Measurements from ENCODE around the gene TEKTIP1.
"Not testable (repeated sequence)": the region's sequence is repeated elsewhere in the genome, so short reads cannot be mapped to it uniquely, and the experiment has no call there.

TEKTIP1 gene

DNA sequence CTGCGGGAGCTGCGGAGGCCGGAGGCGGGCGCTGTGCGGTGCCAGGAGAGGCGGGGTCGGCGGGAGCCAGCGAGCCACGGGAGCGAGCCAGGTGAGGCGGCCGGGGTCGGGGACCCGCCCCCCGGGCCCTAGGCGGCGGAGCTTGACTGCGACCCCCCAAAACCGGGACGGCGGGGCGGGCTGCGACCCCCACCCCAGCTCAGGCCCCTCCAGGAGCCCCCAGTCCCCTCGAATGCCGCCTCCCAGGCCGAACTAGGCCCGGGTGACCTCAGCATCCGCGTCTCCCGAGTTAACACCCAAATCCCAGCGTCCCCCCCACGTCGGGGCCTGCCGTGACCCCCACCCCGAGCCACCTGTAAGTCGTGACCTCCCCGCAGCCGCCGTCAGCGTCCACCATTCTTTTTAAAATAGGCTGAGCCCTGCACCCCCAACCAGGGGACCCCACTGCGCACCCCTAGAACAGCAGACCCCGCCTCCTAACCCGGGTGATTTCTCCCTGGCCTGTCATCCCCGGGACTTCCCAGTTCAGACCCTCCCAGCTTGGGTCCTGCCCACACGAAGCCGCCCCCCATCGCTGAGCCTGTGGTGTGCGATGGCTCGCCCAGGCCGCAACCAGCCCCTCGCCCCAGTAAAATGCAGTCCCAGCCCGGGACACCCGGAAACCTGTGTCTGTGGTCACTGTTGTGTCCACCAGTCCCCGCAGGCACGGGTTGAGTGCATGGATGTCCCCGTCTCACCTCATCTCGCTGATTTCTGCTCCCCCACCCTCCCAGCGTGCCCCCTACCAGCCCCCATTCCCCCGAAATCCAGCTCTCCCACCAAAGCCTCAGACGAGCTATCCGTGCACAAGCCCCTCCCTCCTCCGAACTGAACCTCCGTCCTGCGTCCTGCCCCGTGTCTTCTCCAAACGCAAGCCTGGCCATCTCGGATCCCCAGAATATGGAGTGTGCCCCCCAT lies 32.3 kb upstream of the TEKTIP1 start:
- DNase-seq, result no peak

DNA sequence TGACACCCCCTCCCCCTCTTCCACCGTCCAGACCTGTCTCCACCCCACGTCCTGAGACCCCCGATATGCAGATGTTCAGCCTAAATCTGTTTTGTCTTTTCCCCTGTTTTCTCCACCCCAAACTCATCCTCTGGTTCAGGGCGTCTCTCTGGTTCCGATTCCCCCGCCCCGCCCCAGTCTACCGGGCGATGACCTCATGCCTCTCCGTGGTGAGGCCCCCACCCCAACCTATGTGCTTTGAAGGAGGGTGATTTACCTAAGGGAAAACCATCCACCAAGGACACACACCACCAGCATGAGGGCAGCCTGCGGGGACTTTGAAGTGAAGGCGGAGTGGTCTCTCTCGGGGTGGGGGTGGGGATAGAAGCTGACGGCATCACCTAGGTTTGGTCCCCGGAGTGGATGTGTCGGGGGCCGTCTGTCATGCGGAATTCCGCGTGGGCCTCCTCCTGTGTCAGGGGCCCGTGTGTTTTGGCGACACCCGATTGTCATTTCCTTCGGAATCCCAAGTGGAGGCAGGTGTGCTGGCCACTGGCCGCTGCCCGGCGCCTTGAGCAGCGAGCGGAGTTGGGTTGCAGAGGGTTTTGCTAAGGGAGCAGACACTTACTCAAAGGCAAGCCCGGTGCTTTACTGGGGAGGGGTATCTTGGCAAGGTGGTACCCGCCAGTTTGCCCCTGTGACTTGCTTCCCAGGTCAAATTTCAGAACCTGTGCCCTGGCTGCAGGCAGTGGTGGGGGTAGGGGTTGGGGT lies 31.4 kb upstream of the TEKTIP1 start:
- no peak for DNase-seq
- in situ Hi-C loops (cut with HindIII; ENCODE audit: low pct_ligation_motif_present, low pct_unique_long_range_greater_than_20kb, low sequenced_read_pairs), result no loop called here

More for the DNA sequence above, 32.3 kb upstream of the TEKTIP1 start:
- in situ Hi-C loops (cut with HindIII; ENCODE audit: low pct_ligation_motif_present, low pct_unique_long_range_greater_than_20kb, low sequenced_read_pairs), result no loop called here

DNA sequence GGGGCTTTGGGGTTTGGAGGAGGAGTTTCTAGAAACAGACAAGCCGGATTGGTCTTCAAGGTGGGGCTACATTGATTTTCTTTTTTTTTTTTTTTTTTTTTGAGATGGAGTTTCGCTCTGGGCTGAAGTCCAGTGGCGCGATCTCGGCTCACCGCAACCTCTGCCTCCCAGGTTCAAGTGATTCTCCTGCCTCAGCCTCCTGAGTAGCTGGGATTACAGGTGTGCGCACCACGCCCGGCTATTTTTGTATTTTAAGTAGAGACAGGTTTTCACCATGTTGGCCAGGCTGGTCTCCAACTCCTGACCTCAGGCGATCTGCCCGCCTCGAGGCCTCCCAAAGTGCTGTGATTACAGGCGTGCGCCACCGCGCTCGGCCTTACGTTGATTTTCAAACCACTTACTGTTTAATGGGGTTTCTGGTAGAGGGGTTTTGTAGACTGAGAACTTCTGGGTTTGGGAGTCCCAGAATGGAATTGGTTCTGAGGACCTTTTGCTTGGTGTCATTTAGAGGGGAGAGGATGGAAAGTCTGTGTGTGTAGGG lies 30.8 kb upstream of the TEKTIP1 start:
- in situ Hi-C loops (cut with HindIII; ENCODE audit: low pct_ligation_motif_present, low pct_unique_long_range_greater_than_20kb, low sequenced_read_pairs), result not testable (repeated sequence)

DNA sequence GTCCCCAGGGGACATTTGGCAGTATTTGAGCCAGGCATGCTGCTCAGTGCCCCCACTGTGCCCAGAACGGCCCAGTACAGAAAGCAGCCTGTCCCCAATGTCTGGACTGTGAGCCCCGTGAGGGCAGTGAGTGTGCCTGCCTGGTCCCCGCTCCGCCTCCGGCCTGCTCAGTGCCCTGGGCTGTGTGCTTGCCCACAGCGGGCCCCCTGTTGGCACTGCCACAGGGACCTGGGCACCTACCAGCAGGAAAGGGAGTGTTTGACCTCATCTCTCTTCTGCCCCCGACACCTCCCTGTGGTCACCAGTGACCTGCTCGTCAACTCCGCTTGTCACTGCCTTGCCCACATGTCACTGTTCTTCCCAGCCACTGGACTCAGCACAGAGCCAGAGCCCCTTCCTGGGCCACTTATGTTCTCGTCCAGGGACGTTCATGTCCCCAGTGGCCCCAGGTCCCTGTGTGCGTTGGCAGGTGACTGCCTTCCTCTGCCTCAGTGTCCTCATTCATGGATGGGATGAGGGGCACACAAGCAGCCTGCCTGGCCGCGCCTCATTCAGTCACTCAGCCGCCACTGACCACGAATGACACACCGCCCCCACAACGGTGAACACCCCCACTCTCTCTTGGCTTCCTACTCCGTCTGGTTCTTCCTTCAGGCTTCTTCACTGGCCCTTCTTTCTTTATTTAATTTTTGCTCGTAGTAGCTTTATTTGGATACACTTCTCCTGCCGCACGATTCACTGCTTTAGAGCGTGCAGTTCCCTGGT lies 30.0 kb upstream of the TEKTIP1 start:
- in situ Hi-C loops (cut with HindIII; ENCODE audit: low pct_ligation_motif_present, low pct_unique_long_range_greater_than_20kb, low sequenced_read_pairs), result no loop called here
- DNase-seq, result no peak

More for the DNA sequence above, 30.8 kb upstream of the TEKTIP1 start:
- not testable (repeated sequence) for DNase-seq

DNA sequence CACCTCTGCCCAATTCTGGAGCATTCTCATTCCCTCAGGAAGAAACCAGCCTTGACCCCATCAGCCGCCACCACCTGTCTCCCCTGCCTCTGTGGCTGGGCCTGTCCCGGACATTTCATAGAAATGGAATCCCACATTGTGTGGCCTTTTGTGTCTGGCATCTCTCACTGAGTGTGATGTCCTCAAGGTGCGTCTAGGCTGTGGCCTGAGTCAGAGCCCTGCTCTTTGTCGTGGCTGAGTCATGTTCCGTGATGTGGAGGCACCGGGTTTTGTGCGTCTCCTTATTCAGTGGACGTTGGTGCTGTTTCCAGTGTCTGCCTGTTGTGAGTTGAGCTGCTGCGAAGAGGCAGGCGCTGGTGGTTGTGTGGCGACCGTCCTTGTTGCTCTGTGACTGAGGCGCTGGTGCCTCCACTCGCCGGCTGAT lies 29.4 kb upstream of the TEKTIP1 start:
- in situ Hi-C loops (cut with HindIII; ENCODE audit: low pct_ligation_motif_present, low pct_unique_long_range_greater_than_20kb, low sequenced_read_pairs), result no loop called here
- DNase-seq, result no peak

DNA sequence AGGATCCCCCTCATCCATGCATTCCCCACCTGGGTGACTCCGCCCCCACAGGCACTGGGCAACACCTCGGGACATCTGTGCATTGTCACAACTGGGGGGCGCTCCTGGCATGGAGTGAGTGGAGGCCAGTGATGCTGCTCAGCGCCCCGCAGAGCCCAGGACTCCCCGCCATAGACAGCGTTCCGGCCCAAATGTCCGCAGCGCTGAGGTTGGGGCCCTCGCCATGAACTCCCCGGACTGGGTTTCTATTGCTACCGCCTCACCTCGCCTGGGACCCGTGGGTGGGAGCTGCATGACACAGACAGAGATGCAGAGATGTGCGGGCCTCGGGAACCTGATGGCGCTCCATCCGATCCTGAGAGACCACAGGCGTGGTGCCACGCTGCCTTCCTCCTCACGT lies 28.2 kb upstream of the TEKTIP1 start:
- DNase-seq, result no peak
- in situ Hi-C loops (cut with HindIII; ENCODE audit: low pct_ligation_motif_present, low pct_unique_long_range_greater_than_20kb, low sequenced_read_pairs), result no loop called here

DNA sequence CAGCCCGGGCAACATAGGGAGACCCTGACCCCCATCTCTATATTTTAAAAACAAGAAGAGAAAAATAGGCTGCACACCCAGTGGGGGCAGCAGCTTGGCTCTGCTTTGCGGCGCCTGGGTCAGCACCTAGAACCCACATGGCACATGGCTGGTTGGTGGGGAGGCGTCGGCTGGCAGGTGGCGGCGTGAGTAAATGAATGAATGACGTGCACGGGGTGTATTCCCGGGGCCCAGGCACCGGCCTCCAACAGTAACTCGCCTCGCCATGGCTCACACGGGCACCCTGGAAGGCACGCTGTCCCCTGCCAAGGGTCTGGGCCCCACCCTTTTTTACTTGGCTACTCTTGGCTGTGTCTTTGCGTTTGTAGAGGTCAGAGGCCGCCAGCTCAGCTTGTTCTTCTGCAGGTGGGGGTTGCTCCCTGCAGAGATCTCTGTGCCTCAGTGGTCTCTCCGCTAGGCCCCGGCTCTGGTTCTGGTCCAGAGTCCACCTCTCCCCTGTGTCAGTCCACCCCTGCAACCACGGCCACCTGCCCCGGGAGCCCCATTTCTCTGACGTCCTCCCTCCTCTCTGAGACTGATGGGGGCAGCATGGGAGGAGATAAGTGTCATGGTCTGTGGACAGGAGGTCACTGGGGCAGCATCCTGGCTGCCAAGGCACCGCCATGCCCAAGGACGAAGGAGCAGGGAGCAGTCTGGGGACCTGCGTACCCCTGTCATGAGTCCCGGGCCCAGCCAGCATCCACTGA lies 27.3 kb upstream of the TEKTIP1 start:
- no peak for DNase-seq
- in situ Hi-C loops (cut with HindIII; ENCODE audit: low pct_ligation_motif_present, low pct_unique_long_range_greater_than_20kb, low sequenced_read_pairs), result no loop called here

DNA sequence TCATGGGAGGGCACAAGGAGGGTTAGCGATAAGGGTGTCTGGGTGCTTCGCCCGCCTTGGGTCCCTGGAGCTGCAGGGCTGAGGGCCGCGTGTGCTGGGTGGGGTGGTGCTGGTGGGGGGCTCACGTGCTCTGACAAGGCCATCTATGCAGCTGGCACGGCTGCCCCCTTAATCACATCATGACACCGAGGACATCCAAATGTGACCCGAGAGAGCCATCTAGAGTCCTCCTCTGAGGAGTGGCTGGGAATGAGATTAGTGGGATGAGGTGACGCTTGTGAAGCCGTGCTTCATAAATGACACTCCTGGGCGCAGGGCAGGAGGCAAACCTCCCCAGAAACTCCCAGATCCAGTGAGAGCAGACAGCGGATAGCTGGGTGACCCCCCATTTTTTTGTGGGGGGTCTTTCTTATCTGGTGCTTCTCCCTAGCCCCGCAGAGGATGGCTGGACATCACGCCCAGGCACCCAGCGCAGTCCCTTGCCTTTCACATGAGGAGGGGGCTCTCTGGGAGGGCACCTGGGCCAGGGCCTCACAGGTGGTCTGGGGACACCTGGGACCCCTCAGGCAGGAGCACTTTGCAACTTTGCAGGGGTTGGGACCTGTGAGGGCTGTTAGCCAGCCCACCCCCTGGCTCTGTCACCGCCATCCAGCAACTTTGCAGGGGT lies 26.3 kb upstream of the TEKTIP1 start:
- in situ Hi-C loops (cut with HindIII; ENCODE audit: low pct_ligation_motif_present, low pct_unique_long_range_greater_than_20kb, low sequenced_read_pairs), result no loop called here
- no peak for DNase-seq

DNA sequence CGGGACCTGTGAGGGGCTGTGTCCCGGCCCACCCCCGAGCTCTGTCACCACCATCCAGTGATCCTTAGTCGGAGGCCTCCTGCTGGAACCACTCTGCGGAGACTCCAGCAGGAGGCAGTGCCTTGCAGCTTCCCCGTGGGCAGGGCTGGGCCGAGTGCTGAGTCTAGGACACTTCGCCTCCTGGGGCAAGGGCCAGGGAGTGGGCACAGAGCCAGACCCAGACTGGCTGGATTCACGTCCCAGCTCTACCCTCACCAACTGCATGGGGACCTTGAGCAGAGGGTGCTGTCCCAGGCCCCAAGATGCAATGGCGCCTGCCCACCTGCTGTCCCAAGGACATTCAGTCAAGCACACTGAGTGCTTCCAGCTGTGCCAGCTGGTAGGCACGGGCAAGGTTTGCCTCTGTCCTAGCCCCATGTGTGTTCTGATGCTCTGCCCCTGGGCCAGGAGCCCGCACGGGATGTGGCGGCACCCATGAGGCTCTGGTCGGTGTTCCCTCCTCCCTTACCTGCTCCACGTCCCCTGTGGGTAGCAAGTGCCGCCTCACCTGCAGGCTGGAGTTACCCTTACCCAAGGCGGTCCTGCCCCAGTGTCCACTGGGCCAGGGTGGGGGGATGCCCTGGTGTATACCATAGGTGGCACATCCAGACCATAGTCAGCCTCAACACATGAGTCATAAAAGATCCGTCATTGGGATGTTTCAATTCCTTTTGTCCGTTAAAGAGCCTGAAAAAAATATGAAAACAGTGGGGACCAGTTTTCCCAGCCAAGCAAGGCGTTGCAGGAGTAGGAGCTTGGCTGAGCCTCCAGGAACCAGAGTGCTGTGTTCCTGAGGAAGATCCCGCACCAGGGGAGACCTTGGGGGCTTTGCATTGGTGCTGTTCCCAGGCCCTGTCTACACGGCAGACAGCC lies 25.5 kb upstream of the TEKTIP1 start:
- no peak for DNase-seq
- in situ Hi-C loops (cut with HindIII; ENCODE audit: low pct_ligation_motif_present, low pct_unique_long_range_greater_than_20kb, low sequenced_read_pairs), result no loop called here

DNA sequence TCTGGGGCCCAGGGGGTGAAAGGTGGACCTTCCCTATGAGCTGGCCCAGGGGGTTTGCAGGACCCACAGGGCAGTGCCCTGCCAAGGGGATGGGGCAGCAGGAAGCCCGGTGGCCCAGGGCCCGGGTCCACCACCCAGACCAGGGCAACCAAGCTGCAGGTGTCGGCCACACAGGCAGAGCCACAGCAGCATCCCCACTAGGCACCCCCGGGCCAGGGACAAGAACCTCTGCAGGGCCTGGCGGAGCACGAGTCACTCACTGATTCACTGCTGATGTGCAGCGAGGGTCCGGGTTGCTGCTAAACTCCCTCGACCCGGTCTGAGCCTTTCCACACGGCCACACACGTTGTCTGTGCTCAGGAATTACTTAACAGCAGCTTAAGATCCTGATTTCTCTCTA lies 24.0 kb upstream of the TEKTIP1 start:
- in situ Hi-C loops (cut with HindIII; ENCODE audit: low pct_ligation_motif_present, low pct_unique_long_range_greater_than_20kb, low sequenced_read_pairs), result no loop called here
- DNase-seq, result no peak

DNA sequence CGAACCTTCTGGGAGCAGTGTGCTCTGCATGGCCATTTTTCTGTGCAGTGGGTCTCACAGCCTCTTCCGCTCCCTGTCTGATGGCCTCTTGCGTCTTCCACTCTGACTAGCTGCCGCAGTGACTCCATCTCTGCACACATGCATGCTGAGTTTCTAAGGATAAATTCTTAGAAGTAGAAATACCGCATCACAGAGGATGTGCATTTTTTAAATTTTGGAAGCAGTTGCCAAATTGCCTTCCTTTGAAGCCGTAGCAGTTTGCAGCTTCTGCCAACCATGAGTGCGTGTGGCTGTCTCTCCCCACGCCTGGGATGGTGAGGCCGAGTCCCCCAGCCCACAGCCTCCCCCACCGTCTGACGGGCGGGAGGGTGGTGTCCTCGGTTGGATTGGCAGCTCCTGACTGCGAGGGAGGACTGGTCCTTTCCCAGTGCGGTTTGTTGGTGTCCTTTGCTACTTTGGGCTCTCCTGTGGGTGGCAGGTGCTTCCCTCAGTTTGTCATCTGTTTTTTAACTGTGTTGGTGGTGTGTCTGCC lies 23.0 kb upstream of the TEKTIP1 start:
- DNase-seq, result no peak
- in situ Hi-C loops (cut with HindIII; ENCODE audit: low pct_ligation_motif_present, low pct_unique_long_range_greater_than_20kb, low sequenced_read_pairs), result no loop called here

DNA sequence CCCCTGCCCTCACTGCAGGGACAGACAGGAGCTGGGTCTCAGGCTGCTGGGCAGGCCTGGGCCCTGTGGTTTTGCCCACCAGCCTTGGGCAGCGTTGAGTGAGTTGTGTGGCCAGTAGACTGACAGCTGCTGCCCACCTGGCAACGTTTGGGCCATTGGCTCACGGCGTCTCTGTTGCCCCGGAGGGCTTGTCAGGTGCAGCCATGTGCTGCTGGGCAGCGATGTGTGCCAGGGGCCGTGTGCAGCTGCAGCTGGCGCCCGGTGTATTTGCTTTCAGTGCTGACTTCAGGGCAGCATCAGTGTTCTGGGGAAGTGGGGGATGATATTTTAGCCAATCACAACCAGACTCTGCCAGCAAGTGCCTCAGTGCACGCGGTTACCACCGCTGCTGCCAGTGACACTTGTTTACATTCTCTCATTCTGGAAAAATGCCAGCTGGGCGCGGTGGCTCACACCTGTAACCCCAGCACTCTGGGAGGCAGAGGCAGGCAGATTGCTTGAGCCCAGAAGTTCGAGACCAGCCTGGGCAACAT lies 22.2 kb upstream of the TEKTIP1 start:
- in situ Hi-C loops (cut with HindIII; ENCODE audit: low pct_ligation_motif_present, low pct_unique_long_range_greater_than_20kb, low sequenced_read_pairs), result no loop called here
- DNase-seq, result no peak

DNA sequence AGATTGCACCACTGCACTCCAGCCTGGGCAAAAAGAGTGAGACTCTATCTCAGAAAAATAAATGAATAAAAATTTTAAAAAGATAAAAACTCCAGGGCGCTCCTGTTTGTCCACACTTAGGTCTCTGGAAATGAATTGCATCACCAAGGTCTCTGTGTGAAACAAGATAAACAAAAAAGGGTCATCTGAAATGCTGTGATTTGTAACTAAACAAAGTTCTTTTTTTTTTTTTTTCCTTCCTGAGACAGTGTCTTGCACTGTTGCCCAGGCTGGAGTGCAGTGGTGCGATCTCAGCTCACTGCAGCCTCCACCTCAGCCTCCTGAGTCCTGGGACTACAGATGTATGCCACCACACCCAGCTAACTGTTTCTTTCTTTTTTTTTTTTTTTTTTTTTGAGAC lies 21.3 kb upstream of the TEKTIP1 start:
- in situ Hi-C loops (cut with HindIII; ENCODE audit: low pct_ligation_motif_present, low pct_unique_long_range_greater_than_20kb, low sequenced_read_pairs), result no loop called here
- DNase-seq, result no peak

DNA sequence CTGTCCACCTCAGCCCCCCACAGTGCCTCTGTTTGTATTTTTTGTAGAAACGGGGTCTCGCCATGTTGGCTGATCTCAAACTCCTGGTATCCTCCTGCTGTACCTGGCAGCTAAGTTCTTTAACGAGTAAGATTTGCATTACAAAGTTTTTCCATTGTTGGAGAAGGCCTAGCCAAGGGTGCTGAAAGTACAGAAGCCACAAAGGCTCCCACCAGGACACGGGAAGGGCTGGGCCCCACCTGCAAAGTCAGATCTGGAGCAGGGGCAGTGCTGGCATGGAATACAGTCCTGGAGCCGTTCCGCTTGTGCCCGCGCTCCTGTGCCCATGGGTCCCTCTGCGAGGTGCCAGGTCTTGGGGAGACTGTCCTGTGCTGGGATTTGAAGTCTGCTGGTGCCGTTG lies 20.7 kb upstream of the TEKTIP1 start:
- in situ Hi-C loops (cut with HindIII; ENCODE audit: low pct_ligation_motif_present, low pct_unique_long_range_greater_than_20kb, low sequenced_read_pairs), result no loop called here
- no peak for DNase-seq

DNA sequence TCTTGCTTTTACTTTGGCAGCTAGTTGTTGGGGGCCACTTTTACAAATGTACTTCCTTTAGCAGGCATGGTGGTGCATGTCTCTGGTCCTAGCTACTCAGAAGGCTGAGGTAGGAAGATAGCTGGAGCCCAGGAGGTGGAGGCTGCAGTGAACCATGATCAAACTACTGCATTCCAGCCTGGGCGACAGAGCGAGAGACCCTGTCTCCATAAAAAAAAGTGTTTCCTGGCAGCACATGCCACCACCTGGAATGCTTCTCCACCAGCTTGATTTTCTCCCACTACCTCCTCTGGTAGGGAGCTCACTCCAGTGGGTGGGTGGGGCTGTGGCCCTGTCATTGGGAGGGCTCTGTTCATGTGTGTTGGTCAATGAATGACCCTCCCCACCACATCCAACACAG lies 20.3 kb upstream of the TEKTIP1 start:
- in situ Hi-C loops (cut with HindIII; ENCODE audit: low pct_ligation_motif_present, low pct_unique_long_range_greater_than_20kb, low sequenced_read_pairs), result no loop called here
- DNase-seq, result peak; percentile 18

DNA sequence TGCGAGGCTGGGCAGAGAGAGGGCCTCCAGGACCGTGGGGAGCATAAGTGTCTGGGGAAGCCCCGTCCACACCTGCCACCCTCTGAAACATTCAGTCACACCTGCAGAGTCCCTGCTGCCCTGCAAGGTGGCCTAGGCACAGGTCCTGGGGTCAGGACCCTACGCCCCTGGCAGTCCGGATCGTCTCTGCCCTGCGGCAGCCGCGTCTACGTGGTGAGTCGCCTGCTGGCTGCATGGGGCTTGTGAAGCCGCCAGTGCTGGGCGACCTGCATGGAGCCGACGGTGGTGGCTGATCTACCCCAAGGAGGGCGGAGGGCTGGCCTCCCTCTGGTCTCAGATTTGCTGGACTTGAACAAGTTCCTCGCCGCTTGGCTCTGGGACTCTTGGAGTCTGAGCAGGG lies 19.8 kb upstream of the TEKTIP1 start:
- DNase-seq, result no peak
- in situ Hi-C loops (cut with HindIII; ENCODE audit: low pct_ligation_motif_present, low pct_unique_long_range_greater_than_20kb, low sequenced_read_pairs), result no loop called here

Measured in ACHN (cell line).